Activated CD8-positive, alpha-beta T cell treated with anti-CD3 and anti-CD28 coated beads for 36 hours (primary cell): ENCODE measurements around the gene LMO3. TPM values are rescaled to one million over a fixed set of nuclear protein-coding genes. Genes with fewer than 3 reads are reported as not detected.

Source experiments
- ATAC-seq: fragments of 200-7000 bp; cut with Tn5 transposase; one replicate; pipeline ENCODE4 v1.10.0; 2021; ENCODE audit warnings: mild to moderate bottlenecking, moderate library complexity
- CTCF ChIA-PET: fragments of 350-600 bp; sonication (Branson Sonifier 250); formaldehyde crosslinking; loops from one replicate; lab custom pipeline; 2021; ENCODE audit warnings: antibody characterized with exemption; lab: Charles Lee
- POLR2A ChIA-PET: fragments of 350-600 bp; sonication (Branson Sonifier 250); formaldehyde crosslinking; loops from one replicate; lab custom pipeline; 2021; ENCODE audit warnings: antibody characterized with exemption; lab: Charles Lee
- DNase-seq: peaks from one replicate; pipeline ENCODE4 v3.0.0-alpha.2; 2020
- H3K27ac Mint-ChIP-seq: one replicate; pipeline ENCODE4 v1.8.0; 2021; ENCODE audit warnings: mild to moderate bottlenecking, mixed read lengths
- H3K27me3 Mint-ChIP-seq: one replicate; pipeline ENCODE4 v1.8.0; 2021; ENCODE audit warnings: mixed read lengths
- H3K36me3 Mint-ChIP-seq: one replicate; pipeline ENCODE4 v1.8.0; 2021; ENCODE audit warnings: low read depth, mixed read lengths
- H3K4me1 Mint-ChIP-seq: one replicate; pipeline ENCODE4 v1.8.0; 2021; ENCODE audit warnings: low read depth, mixed read lengths
- H3K4me3 Mint-ChIP-seq: one replicate; pipeline ENCODE4 v1.8.0; 2021; ENCODE audit warnings: mild to moderate bottlenecking, moderate library complexity, mixed read lengths
- H3K9me3 Mint-ChIP-seq: one replicate; pipeline ENCODE4 v1.8.0; 2021; ENCODE audit warnings: mixed read lengths
- intact Hi-C: fragments of 100-400 bp; cut with micrococcal nuclease; formaldehyde crosslinking; loops from one replicate; pipeline ENCODE4 v1.10.0; 2022
- total RNA-seq, 2 experiments: library from RNA; stranded (reverse); gene quantifications; one replicate each; pipeline ENCODE4 v1.2.3, GENCODE V29; 2021
- TF ChIP-seq, protein P1 (sequence below): fragments of 200-600 bp; IDR thresholded peaks from one replicate; pipeline ENCODE4 v1.8.0; 2022; ENCODE audit warnings: antibody characterized with exemption, mild to moderate bottlenecking

The LMO3 gene
- total RNA-seq, 2 experiments from 2014 or later, result not detected

DNA sequence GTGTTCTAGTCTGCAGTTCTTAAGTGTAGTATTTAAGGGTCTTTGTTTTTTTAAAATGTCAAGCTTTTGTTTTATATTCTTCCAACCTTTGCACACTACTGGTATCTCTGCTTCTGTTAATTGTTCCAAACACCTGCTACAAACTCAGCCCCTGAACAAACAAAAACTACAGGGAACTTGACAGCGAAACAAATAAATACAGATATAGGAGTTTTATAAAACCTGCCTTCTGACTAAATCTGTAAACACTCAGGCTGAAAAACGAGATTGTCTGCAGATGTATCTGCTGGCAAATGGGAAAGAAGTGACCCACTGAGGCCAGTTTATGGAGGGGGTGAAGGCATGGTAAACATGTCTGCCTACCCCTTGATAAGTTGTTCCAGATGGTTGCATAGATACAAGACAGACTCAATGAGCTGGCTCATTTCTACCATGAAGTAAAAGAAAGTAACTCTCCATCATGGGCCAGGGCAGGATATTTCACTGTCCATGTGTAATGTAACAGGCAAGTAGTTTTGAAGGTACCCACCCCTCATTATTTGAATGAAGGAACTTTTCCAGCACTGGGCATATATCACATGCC, 75.6 kb downstream of the LMO3 start:
- Mint-ChIP-seq H3K4me1 (no peaks in the 10 kb centered on the region), H3K4me3 (no peak overlapping the region), H3K27me3 (no peaks in the 10 kb centered on the region), H3K27ac (no peak overlapping the region), H3K9me3 (no peaks in the 10 kb centered on the region), H3K36me3 (no peaks in the 10 kb centered on the region)
- ChIA-PET POLR2A (no interaction called here), CTCF (no interaction called here)
- DNase-seq (no peak), ATAC-seq (no peak)
- intact Hi-C loops, result no loop called here
- TF ChIP-seq, protein P1, sequence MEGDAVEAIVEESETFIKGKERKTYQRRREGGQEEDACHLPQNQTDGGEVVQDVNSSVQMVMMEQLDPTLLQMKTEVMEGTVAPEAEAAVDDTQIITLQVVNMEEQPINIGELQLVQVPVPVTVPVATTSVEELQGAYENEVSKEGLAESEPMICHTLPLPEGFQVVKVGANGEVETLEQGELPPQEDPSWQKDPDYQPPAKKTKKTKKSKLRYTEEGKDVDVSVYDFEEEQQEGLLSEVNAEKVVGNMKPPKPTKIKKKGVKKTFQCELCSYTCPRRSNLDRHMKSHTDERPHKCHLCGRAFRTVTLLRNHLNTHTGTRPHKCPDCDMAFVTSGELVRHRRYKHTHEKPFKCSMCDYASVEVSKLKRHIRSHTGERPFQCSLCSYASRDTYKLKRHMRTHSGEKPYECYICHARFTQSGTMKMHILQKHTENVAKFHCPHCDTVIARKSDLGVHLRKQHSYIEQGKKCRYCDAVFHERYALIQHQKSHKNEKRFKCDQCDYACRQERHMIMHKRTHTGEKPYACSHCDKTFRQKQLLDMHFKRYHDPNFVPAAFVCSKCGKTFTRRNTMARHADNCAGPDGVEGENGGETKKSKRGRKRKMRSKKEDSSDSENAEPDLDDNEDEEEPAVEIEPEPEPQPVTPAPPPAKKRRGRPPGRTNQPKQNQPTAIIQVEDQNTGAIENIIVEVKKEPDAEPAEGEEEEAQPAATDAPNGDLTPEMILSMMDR, result no peak

DNA sequence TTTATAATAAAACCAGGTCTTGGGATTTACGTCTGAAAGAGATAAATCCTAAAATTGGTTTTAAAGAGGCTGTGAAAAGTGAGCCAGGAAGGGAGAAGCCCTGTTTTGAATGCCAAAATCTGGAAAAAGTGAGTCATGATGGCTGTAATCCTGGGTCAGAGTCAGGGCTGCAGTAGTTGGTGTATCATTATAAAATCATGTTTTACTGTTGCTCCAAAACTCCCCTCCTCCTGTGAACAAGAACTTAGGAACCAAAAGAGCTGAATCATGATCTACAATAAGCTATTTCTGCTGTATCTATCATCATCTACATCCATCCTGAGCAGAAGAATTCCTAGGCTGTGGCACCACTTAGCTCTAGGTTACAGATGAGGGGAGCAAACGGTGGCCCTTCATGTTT, 79.3 kb downstream of the LMO3 start:
- Mint-ChIP-seq H3K27ac (no peak overlapping the region), H3K36me3 (no peaks in the 10 kb centered on the region), H3K4me3 (no peak overlapping the region), H3K9me3 (no peaks in the 10 kb centered on the region), H3K4me1 (no peaks in the 10 kb centered on the region), H3K27me3 (no peaks in the 10 kb centered on the region)
- DNase-seq, result no peak
- intact Hi-C loops, result no loop called here
- ChIA-PET POLR2A (no interaction called here), CTCF (no interaction called here)
- no peak for ATAC-seq
- TF ChIP-seq, protein P1, result no peak

DNA sequence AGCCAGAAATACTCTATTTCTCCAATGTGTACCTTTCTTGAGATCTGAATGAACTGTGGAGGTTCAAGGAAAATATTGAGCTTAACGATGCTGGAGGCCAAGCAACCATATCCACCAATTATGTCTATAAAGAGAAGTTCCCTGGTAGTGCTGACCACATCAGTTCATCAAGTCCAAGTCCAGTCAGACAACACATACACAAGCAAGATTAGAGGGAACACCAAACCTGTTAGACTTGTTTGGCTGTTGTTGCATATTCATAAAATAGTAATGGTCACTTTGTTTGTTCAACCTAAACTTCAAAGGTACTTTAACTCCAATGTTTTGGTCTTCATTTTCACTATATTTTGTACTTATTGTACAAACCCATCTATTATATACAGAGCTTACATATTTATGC, 81.6 kb downstream of the LMO3 start:
- no peak overlapping the region for H3K4me3 Mint-ChIP-seq
- no peaks in the 10 kb centered on the region for H3K27me3 Mint-ChIP-seq
- CTCF ChIA-PET, result no interaction called here
- H3K27ac Mint-ChIP-seq, result no peak overlapping the region
- H3K9me3 Mint-ChIP-seq, result peaks cover 1% of the 10 kb centered on the region
- ATAC-seq, result no peak
- no peak for DNase-seq
- POLR2A ChIA-PET, result interaction anchor here (0.7 kb wide), 1 partner anchor 573 kb away, joined by 3 read pairs; no protein-coding TSS in a partner anchor
- intact Hi-C loops, result no loop called here
- no peaks in the 10 kb centered on the region for H3K36me3 Mint-ChIP-seq
- TF ChIP-seq, protein P1, result no peak
- H3K4me1 Mint-ChIP-seq, result no peaks in the 10 kb centered on the region

DNA sequence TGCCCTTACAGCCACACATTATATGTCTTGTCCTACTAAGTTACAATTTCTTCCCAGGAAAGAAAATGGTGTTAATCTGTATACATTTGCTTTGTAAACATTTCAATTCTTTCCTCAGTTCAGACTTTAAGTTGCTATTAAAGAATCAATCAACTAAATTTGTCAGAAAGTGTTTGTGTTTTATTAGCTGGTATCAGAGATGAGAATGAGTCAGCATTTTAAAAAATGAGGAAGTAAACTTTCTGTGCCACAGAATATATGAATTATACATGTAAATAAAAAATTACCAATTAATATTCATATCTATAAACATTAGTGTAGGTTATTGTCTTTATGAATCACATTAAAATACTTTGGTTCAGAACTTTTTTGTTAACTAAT, 82.0 kb downstream of the LMO3 start:
- DNase-seq (no peak), ATAC-seq (no peak)
- POLR2A ChIA-PET, result interaction anchor here (0.7 kb wide), 1 partner anchor 573 kb away, joined by 3 read pairs; no protein-coding TSS in a partner anchor
- intact Hi-C loops, result no loop called here
- CTCF ChIA-PET, result no interaction called here
- H3K27ac Mint-ChIP-seq, result no peak overlapping the region
- TF ChIP-seq, protein P1, result no peak
- H3K9me3 Mint-ChIP-seq, result peaks cover 1% of the 10 kb centered on the region
- no peak overlapping the region for H3K4me3 Mint-ChIP-seq
- H3K27me3 Mint-ChIP-seq, result no peaks in the 10 kb centered on the region
- no peaks in the 10 kb centered on the region for H3K36me3 Mint-ChIP-seq
- no peaks in the 10 kb centered on the region for H3K4me1 Mint-ChIP-seq

DNA sequence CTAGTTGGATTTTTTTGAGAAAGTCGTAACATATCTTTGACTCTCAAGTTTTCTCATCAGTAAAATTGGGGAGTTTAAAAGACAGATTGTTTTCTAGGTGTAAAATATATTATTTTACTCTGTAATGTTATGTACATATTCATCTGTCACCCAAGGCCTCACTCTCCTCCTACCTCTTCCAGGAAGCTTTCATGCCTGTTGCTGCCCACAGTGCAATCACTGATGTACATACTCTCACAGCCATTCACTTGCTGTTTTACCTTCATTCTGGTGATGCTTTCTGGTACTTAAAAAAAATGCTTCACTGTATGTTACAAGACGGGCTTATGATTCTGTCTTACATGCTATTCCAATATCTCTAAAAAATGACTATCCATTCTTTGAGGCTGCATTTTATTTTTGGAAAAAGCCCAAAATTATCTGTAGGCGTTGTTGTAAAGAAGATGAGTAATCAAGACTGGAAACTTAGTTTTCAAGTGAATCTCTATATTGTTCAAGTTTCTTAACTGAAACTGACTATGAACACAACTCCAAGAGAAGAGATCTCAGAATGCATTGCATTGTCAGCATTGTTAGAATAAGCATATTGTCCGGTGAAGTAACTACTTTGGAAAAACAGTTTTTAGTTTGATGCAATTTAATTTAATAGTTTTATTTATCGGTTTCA, 82.5 kb downstream of the LMO3 start:
- TF ChIP-seq, protein P1, result no peak
- POLR2A ChIA-PET, result no interaction called here
- H3K27ac Mint-ChIP-seq, result no peak overlapping the region
- no peaks in the 10 kb centered on the region for H3K27me3 Mint-ChIP-seq
- H3K36me3 Mint-ChIP-seq, result no peaks in the 10 kb centered on the region
- intact Hi-C loops, result no loop called here
- H3K9me3 Mint-ChIP-seq, result peaks cover 1% of the 10 kb centered on the region
- DNase-seq (no peak), ATAC-seq (no peak)
- no peaks in the 10 kb centered on the region for H3K4me1 Mint-ChIP-seq
- no peak overlapping the region for H3K4me3 Mint-ChIP-seq
- CTCF ChIA-PET, result no interaction called here
